SK-N-SH (cell line): Measurements from ENCODE around the gene TECPR1. TPM values are rescaled to one million over a fixed set of nuclear protein-coding genes. Genes with fewer than 3 reads are reported as not detected.

Experiments used
- CTCF ChIA-PET: fragments of 300-600, 350-600 bp; formaldehyde crosslinking; extraction: SDS; loops from one replicate; lab custom pipeline; 2021; lab: Yijun Ruan, JAX
- POLR2A ChIA-PET: fragments of 350-600 bp; sonication (Branson Sonifier 250); formaldehyde crosslinking; extraction: SDS; loops from one replicate; lab custom pipeline; 2020; ENCODE audit warnings: antibody characterized with exemption, inconsistent platforms; lab: Yijun Ruan, JAX
- DNase-seq: peaks from one replicate; pipeline ENCODE4 v3.0.0; 2012
- H2AFZ ChIP-seq: fragments of 200-600 bp; sonication (generic); 2 replicates; pipeline ENCODE4 v1.8.1; 2016; ENCODE audit warnings: antibody characterized with exemption, mild to moderate bottlenecking, low read depth
- H3F3A ChIP-seq: fragments of 200-600 bp; sonication (generic); replicated peaks from 2 replicates; pipeline ENCODE3; 2016; ENCODE audit warnings: antibody characterized with exemption, mild to moderate bottlenecking; ENCODE audit not compliant: insufficient read depth
- H3K27ac ChIP-seq, 2 experiments: fragments of 200-500 bp in 1 of 2; fragments of 200-600 bp in 1 of 2; sonication (Bioruptor generic) in 1 of 2; sonication (generic), shearing (Covaris generic) in 1 of 2; 2 replicates each; pipeline versions ENCODE4 v1.5.1 to v1.6.1; 2014 to 2016; ENCODE audit warnings: low read depth in 2 of 2, inconsistent platforms in 1 of 2, low read length in 1 of 2, mild to moderate bottlenecking in 1 of 2, mixed read lengths in 1 of 2
- H3K27me3 ChIP-seq: fragments of 200-600 bp; sonication (generic), shearing (Covaris generic); 2 replicates; pipeline ENCODE4 v1.6.1; 2016; ENCODE audit warnings: mixed run types; ENCODE audit not compliant: insufficient read depth
- H3K36me3 ChIP-seq, 2 experiments: fragments of 200-500 bp in 1 of 2; fragments of 200-600 bp in 1 of 2; sonication (Bioruptor generic) in 1 of 2; sonication (generic) in 1 of 2; replicated peaks in 1 of 2; 2 replicates each; pipeline versions ENCODE3 to v1.5.1; 2014 to 2016; ENCODE audit warnings: low read length in 1 of 2, mild to moderate bottlenecking in 1 of 2; ENCODE audit not compliant: insufficient read depth in 2 of 2, control insufficient read depth in 1 of 2
- H3K4me1 ChIP-seq, 2 experiments: fragments of 200-500 bp in 1 of 2; fragments of 200-600 bp in 1 of 2; sonication (Bioruptor generic) in 1 of 2; sonication (generic), shearing (Covaris generic) in 1 of 2; 2 replicates each; pipeline versions ENCODE4 v1.5.1 to v1.6.1; 2014 to 2016; ENCODE audit warnings: low read depth in 1 of 2, low read length in 1 of 2, mixed run types in 1 of 2; ENCODE audit not compliant: insufficient read depth in 2 of 2, control insufficient read depth in 1 of 2
- H3K4me2 ChIP-seq: fragments of 200-600 bp; sonication (generic), shearing (Covaris generic); 2 replicates; pipeline ENCODE4 v1.6.1; 2017; ENCODE audit warnings: mixed run types
- H3K4me3 ChIP-seq, 2 experiments: fragments of 200-500 bp in 1 of 2; fragments of 200-600 bp in 1 of 2; sonication (Bioruptor generic) in 1 of 2; sonication (generic), shearing (Covaris generic) in 1 of 2; 2 replicates each; pipeline versions ENCODE4 v1.5.1 to v1.8.1; 2014 to 2016; ENCODE audit warnings: low read depth in 2 of 2, inconsistent platforms in 1 of 2, low read length in 1 of 2, mild to moderate bottlenecking in 1 of 2, mixed read lengths in 1 of 2, moderate library complexity in 1 of 2
- H3K79me2 ChIP-seq: fragments of 200-600 bp; sonication (generic); 2 replicates; pipeline ENCODE4 v1.8.1; 2017; ENCODE audit warnings: mild to moderate bottlenecking; ENCODE audit not compliant: insufficient read depth
- H3K9ac ChIP-seq: fragments of 200-600 bp; sonication (generic); 2 replicates; pipeline ENCODE4 v1.6.1; 2017; ENCODE audit warnings: mixed run types
- H3K9me2 ChIP-seq: fragments of 200-600 bp; sonication (generic); 2 replicates; pipeline ENCODE4 v1.6.1; 2017; ENCODE audit warnings: mixed run types
- H3K9me3 ChIP-seq: fragments of 200-600 bp; sonication (generic); 2 replicates; pipeline ENCODE4 v1.6.1; 2017; ENCODE audit warnings: mixed run types, mild to moderate bottlenecking, moderate library complexity
- H4K20me1 ChIP-seq: fragments of 200-600 bp; sonication (generic); 2 replicates; pipeline ENCODE4 v1.6.1; 2017; ENCODE audit warnings: mild to moderate bottlenecking, mixed run types; ENCODE audit not compliant: insufficient read depth
- CHD2 ChIP-seq: fragments of 150-350 bp; IDR thresholded peaks from 2 replicates; pipeline ENCODE4 v1.6.1; 2018; ENCODE audit warnings: low read length; ENCODE audit not compliant: partially characterized antibody
- ELF1 ChIP-seq: IDR thresholded peaks from 2 replicates; pipeline ENCODE4 v1.4.0; 2012
- FOXJ3 ChIP-seq: sonication (generic); formaldehyde crosslinking; IDR thresholded peaks from 2 replicates; pipeline ENCODE4 v1.5.1; 2020; ENCODE audit warnings: mild to moderate bottlenecking, missing genetic modification reagents
- GABPA ChIP-seq: IDR thresholded peaks from 2 replicates; pipeline ENCODE4 v1.4.0; 2012; ENCODE audit warnings: low read depth, mild to moderate bottlenecking
- IRF3 ChIP-seq: fragments of 150-350 bp; IDR thresholded peaks from 2 replicates; pipeline ENCODE4 v1.6.1; 2016; ENCODE audit warnings: mild to moderate bottlenecking, low read depth, low read length
- JUND ChIP-seq: IDR thresholded peaks from 2 replicates; pipeline ENCODE4 v1.4.0; 2012
- MXI1 ChIP-seq: IDR thresholded peaks from 2 replicates; pipeline ENCODE4 v1.6.1; 2012; ENCODE audit warnings: mild to moderate bottlenecking, low read depth, low read length, improper control_type of control experiment
- NFIC ChIP-seq: IDR thresholded peaks from 2 replicates; pipeline ENCODE4 v1.4.0; 2012; ENCODE audit warnings: borderline replicate concordance
- NRF1 ChIP-seq: IDR thresholded peaks from 2 replicates; pipeline ENCODE4 v1.6.1; 2012; ENCODE audit warnings: low read depth, mild to moderate bottlenecking, low read length
- POLR2AphosphoS5 ChIP-seq: IDR thresholded peaks from 2 replicates; pipeline ENCODE4 v1.6.1; 2012; ENCODE audit warnings: low read depth, low read length
- RAD21 ChIP-seq: IDR thresholded peaks from 2 replicates; pipeline ENCODE4 v1.6.1; 2012; ENCODE audit warnings: mild to moderate bottlenecking, low read length
- RXRA ChIP-seq: IDR thresholded peaks from 2 replicates; pipeline ENCODE4 v1.4.0; 2012; ENCODE audit warnings: low read depth, mild to moderate bottlenecking, borderline replicate concordance
- SIN3A ChIP-seq: IDR thresholded peaks from 2 replicates; pipeline ENCODE4 v1.6.1; 2012; ENCODE audit warnings: low read depth, mild to moderate bottlenecking, low read length, moderate library complexity, borderline replicate concordance
- SMC3 ChIP-seq: IDR thresholded peaks from 2 replicates; pipeline ENCODE4 v1.6.1; 2012; ENCODE audit warnings: low read depth, low read length, improper control_type of control experiment
- TEAD4 ChIP-seq: IDR thresholded peaks from 2 replicates; pipeline ENCODE4 v1.4.0; 2012; ENCODE audit warnings: mild to moderate bottlenecking, borderline replicate concordance; ENCODE audit not compliant: insufficient read depth
- USF1 ChIP-seq: IDR thresholded peaks from 2 replicates; pipeline ENCODE4 v1.4.0; 2012; ENCODE audit warnings: low read depth, borderline replicate concordance
- USF2 ChIP-seq: fragments of 150-350 bp; IDR thresholded peaks from 2 replicates; pipeline ENCODE4 v1.6.1; 2017; ENCODE audit warnings: antibody characterized with exemption, low read length, low read depth, borderline replicate concordance
- ZBTB33 ChIP-seq: IDR thresholded peaks from 2 replicates; pipeline ENCODE4 v1.4.0; 2012; ENCODE audit warnings: low read depth, borderline replicate concordance
- WGBS: methylation state at CpG from one replicate; pipeline ENCODE4 v1.1.6; 2017; ENCODE audit warnings: low lambda C conversion rate; 5-methylcytosine and 5-hydroxymethylcytosine counted together
- polyA plus RNA-seq, 3 experiments: library from polyadenylated mRNA; depleted of rRNA; stranded (reverse); fragments of >200 nt; gene quantifications; 2 replicates each; pipeline ENCODE4 v1.2.3, GENCODE V29; 2012
- TF ChIP-seq, protein P1 (sequence below): IDR thresholded peaks from 2 replicates; pipeline ENCODE4; 2012

The TECPR1 gene
- polyA plus RNA-seq, 1 of the 3 experiments (the other 2 are of a cell fraction), result 6.8 TPM

- peaks cover 13% of the 10 kb centered on the region for H3F3A ChIP-seq
- H3K27ac ChIP-seq, result no peak overlapping the region
- no peaks in the 10 kb centered on the region for H3K79me2 ChIP-seq
- peaks cover 0 to 17% of the 10 kb centered on the region in 2 experiments; a peak in 2 of 4 replicates for H3K4me1 ChIP-seq
- H3K27me3 ChIP-seq, result no peaks in the 10 kb centered on the region
- peaks cover 0 to 19% of the 10 kb centered on the region in 2 experiments for H3K36me3 ChIP-seq
- no peak overlapping the region for H3K4me2 ChIP-seq
- no peak overlapping the region for H2AFZ ChIP-seq
- H3K9me3 ChIP-seq, result no peaks in the 10 kb centered on the region
- no peak overlapping the region for H3K9ac ChIP-seq
- CTCF ChIA-PET, result interaction anchor here (1.0 to 19.6 kb wide), 26 partner anchors 8 to 196 kb away, joined by 3 to 744 read pairs (median 10); partner anchors contain the start of gene LMTK2
- POLR2A ChIA-PET, result interaction anchor here (1.1 kb wide), 1 partner anchor 84 kb away, joined by 3 read pairs; no protein-coding TSS in a partner anchor
- H3K4me3 ChIP-seq, result no peak overlapping the region
- TF ChIP-seq MXI1, result no peak
- no peak for TF ChIP-seq SMC3
- no peak for TF ChIP-seq IRF3
- TF ChIP-seq ELF1, result no peak
- no peak for TF ChIP-seq SIN3A
- TF ChIP-seq GABPA, result no peak
- TF ChIP-seq ZBTB33, result no peak
- no peak for TF ChIP-seq NRF1
- no peak for TF ChIP-seq RXRA
- no peak for TF ChIP-seq NFIC
- no peak for TF ChIP-seq CHD2
- no peak for TF ChIP-seq JUND
- TF ChIP-seq RAD21, result no peak
- H3K9me2 ChIP-seq, result no peaks in the 10 kb centered on the region
- H4K20me1 ChIP-seq, result no peaks in the 10 kb centered on the region
- no peak for DNase-seq
- 88% methylated on average over 15 of the region's 15 CpGs for WGBS
Observed at GRCh38 chr7:98167653-98168052, 84.4 kb downstream of the TECPR1 start.

DNA sequence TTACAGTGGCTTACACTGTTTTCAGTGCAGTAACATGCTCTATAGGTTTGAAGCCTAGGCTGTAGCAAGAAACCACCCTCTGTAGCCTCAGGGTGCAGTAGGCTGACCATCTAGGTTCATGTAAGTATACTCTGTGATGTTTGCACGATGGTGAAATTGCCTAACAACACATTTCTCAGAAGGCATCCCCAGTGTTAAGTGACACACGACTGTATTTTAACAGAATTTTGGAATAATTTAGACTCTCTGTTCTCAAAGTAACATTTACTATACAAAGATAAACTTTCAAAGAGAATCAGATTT is 85.4 kb downstream of the TECPR1 start:
- Histone ChIP-seq H3K4me3 (no peak overlapping the region), H3K36me3 (peaks cover 0 to 12% of the 10 kb centered on the region in 2 experiments), H3K9ac (no peak overlapping the region), H3K9me2 (no peaks in the 10 kb centered on the region), H3K4me2 (no peak overlapping the region), H3K4me1 (peaks cover 0 to 17% of the 10 kb centered on the region in 2 experiments; a peak in 2 of 4 replicates), H3K27ac (no peak overlapping the region), H3F3A (peaks cover 13% of the 10 kb centered on the region), H4K20me1 (no peaks in the 10 kb centered on the region), H2AFZ (no peak overlapping the region), H3K27me3 (no peaks in the 10 kb centered on the region), H3K9me3 (no peaks in the 10 kb centered on the region), H3K79me2 (no peaks in the 10 kb centered on the region)
- POLR2A ChIA-PET, result interaction anchor here (1.0 to 1.2 kb wide), 2 partner anchors 56 to 146 kb away, joined by 3 read pairs; no protein-coding TSS in a partner anchor
- CTCF ChIA-PET, result interaction anchor here (0.7 to 19.6 kb wide), 27 partner anchors 10 to 197 kb away, joined by 3 to 744 read pairs (median 8); partner anchors contain the start of gene LMTK2
- TF ChIP-seq USF1 (no peak), TEAD4 (no peak), USF2 (no peak), NFIC (no peak), RXRA (no peak), FOXJ3 (CRISPR knock-in tag) (no peak), NRF1 (no peak), CHD2 (no peak), ELF1 (no peak), POLR2AphosphoS5 (no peak)
- TF ChIP-seq, protein P1, sequence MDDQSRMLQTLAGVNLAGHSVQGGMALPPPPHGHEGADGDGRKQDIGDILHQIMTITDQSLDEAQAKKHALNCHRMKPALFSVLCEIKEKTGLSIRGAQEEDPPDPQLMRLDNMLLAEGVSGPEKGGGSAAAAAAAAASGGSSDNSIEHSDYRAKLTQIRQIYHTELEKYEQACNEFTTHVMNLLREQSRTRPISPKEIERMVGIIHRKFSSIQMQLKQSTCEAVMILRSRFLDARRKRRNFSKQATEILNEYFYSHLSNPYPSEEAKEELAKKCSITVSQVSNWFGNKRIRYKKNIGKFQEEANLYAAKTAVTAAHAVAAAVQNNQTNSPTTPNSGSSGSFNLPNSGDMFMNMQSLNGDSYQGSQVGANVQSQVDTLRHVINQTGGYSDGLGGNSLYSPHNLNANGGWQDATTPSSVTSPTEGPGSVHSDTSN, result no peak
- WGBS, result 72% methylated on average over 2 of the region's 2 CpGs
- DNase-seq, result no peak
